ENCODE results near the gene CRIM1. TPM values are rescaled to one million over a fixed set of nuclear protein-coding genes. Genes with fewer than 3 reads are reported as not detected.

Gene CRIM1
- total and polyA plus RNA-seq, 2 of the 8 experiments (the other 6 are each of a cell fraction or from before 2014, with no cell fraction given), result 9.4 to 28.4 TPM

DNA sequence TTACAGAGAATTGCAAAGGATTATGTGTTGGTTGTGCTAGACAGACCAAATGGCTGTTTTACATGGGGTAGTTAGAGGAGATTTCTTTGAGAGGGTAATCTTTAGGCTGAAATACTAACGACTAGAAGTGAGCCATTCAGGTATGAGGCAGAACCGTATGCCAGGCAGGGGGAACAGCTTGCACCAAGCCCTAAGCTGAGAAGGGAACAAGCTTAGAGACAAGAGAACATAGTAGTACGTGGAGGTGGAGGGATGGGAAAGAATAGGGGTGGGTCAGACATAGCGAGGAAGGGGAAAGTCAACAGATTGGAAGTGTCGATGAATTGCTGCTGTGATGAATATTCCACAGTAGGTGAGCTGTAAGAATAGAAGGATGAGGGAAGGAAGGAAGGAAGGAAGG lies 20.0 kb upstream of the CRIM1 start:
- H2AK5ac ChIP-seq (ENCODE audit: low read depth, low read length), result no peak overlapping the region
- no peak overlapping the region for H3K23ac ChIP-seq (ENCODE audit: insufficient read length)
- no peak overlapping the region for H2BK120ac ChIP-seq (replicated peaks; ENCODE audit: low read depth, low read length)
- H4K5ac ChIP-seq (ENCODE audit: insufficient read length, low read depth, low read length), result no peak overlapping the region
- H2AFZ ChIP-seq (ENCODE audit: low read length), result peak overlapping the region; percentile 7; the same call in 1 of the 2 replicates
- CTCF ChIA-PET (ENCODE audit: partially characterized antibody), result interaction anchor here (0.7 to 3.3 kb wide), 9 partner anchors 12 to 363 kb away, joined by 3 to 18 read pairs (median 5); no protein-coding TSS in a partner anchor
- H3K4me1 ChIP-seq (replicated peaks in 1 of 4; ENCODE audit: control insufficient read depth in 3 of 4, insufficient read depth in 4 of 4, low read length in 3 of 4), result peaks cover 0 to 9% (median under 1%) of the 10 kb centered on the region in 4 experiments; a peak in 1 of 7 replicates
- H3K27me3 ChIP-seq (replicated peaks in 1 of 4; ENCODE audit: control insufficient read depth in 3 of 4, extremely low read depth in 1 of 4, insufficient read depth in 3 of 4, low read length in 3 of 4), result peaks cover 0 to 1% (median 0%) of the 10 kb centered on the region in 4 experiments; a peak in 1 of 7 replicates
- H2BK12ac ChIP-seq (ENCODE audit: low read depth, low read length), result peak overlapping the region; percentile 32; the same call in 1 of the 2 replicates
- no peaks in the 10 kb centered on the region; the same call in 1 of the 2 replicates for H3K23me2 ChIP-seq (ENCODE audit: low read depth, low read length)
- no peak overlapping the region for H3K27ac ChIP-seq (ENCODE audit: low read depth, low read length)
- H3K14ac ChIP-seq (ENCODE audit: insufficient read length), result no peak overlapping the region
- FAIRE-seq, result no peak
- POLR2A ChIA-PET (ENCODE audit: partially characterized antibody), result no interaction called here
- no peak overlapping the region for H3K18ac ChIP-seq (ENCODE audit: extremely low read depth, low read length)
- DNase-seq (ENCODE audit: low read depth in 1 of 2, low spot score in 2 of 2), result no peak
- H4K8ac ChIP-seq (ENCODE audit: extremely low read depth, insufficient read depth, low read length), result no peak overlapping the region
- no peak overlapping the region for H2BK5ac ChIP-seq (ENCODE audit: low read depth, low read length)
- H2BK20ac ChIP-seq (ENCODE audit: low read length), result no peak overlapping the region
- H3K79me2 ChIP-seq (ENCODE audit: control insufficient read depth in 1 of 2, insufficient read depth in 2 of 2, low read length in 2 of 2), result no peaks in the 10 kb centered on the region
- WGBS, 2 experiments (ENCODE audit: extremely low coverage in 1 of 2, insufficient coverage in 1 of 2, insufficient read length in 1 of 2, insufficient replicate concordance in 2 of 2, low coverage in 1 of 2, low lambda C conversion rate in 2 of 2, missing lambda C conversion rate in 1 of 2), result 69% methylated on average over 5 of the region's 5 CpGs; no CpG with 5 or more reads in 1 of the 2 experiments
- no peaks in the 10 kb centered on the region for H4K20me1 ChIP-seq (replicated peaks in 1 of 2; ENCODE audit: control insufficient read depth in 1 of 2, insufficient read depth in 2 of 2, low read length in 2 of 2)
- H3K9me3 ChIP-seq (ENCODE audit: insufficient read depth in 2 of 2, low read depth in 1 of 2, low read length in 1 of 2), result no peaks in the 10 kb centered on the region
- H3K4me3 ChIP-seq (ENCODE audit: extremely low read depth in 1 of 4, insufficient read depth in 2 of 4, low read depth in 3 of 4, low read length in 4 of 4), result no peak overlapping the region
- H3K9ac ChIP-seq (replicated peaks in 1 of 4; ENCODE audit: extremely low read depth in 1 of 4, low read depth in 3 of 4, low read length in 3 of 4), result no peak overlapping the region
- no peaks in the 10 kb centered on the region for H3K79me1 ChIP-seq (ENCODE audit: low read depth, low read length)
- H3K4ac ChIP-seq (replicated peaks; ENCODE audit: insufficient read length, low read depth, low read length), result no peak overlapping the region
- no peak overlapping the region for H3K4me2 ChIP-seq (ENCODE audit: insufficient read depth in 1 of 2, low read depth in 2 of 2, low read length in 2 of 2)
- no peak overlapping the region for H2BK15ac ChIP-seq (ENCODE audit: low read length)
- H4K91ac ChIP-seq (replicated peaks; ENCODE audit: insufficient read length, low read length), result no peak overlapping the region
- H3K36me3 ChIP-seq (ENCODE audit: control insufficient read depth in 2 of 4, insufficient read depth in 4 of 4, low read length in 3 of 4), result no peaks in the 10 kb centered on the region
- no peak overlapping the region for H3K56ac ChIP-seq (replicated peaks; ENCODE audit: insufficient read length, low read depth, low read length)
- TF ChIP-seq ZNF274 (IDR thresholded peaks at IDR 0.05; ENCODE audit: borderline replicate concordance, extremely low read depth, low read length) (no peak), ASH2L (IDR thresholded peaks at IDR 0.05; ENCODE audit: low read length) (no peak), GABPA (IDR thresholded peaks at IDR 0.05; ENCODE audit: borderline replicate concordance, insufficient read depth, low read length) (no peak), RFX5 (IDR thresholded peaks at IDR 0.05; ENCODE audit: borderline replicate concordance, low read depth, low read length) (no peak), EZH2 (IDR thresholded peaks at IDR 0.05; ENCODE audit: low read depth, low read length, severe bottlenecking) (no peak), BACH1 (IDR thresholded peaks at IDR 0.05; ENCODE audit: low read length) (no peak), SAP30 (IDR thresholded peaks at IDR 0.05; ENCODE audit: insufficient read depth, insufficient replicate concordance, low read length) (no peak), RNF2 (IDR thresholded peaks at IDR 0.05; ENCODE audit: borderline replicate concordance, low read depth, low read length, missing control alignments, poor library complexity, severe bottlenecking) (no peak), KDM1A (IDR thresholded peaks at IDR 0.05; ENCODE audit: borderline replicate concordance, low read length) (no peak), RAD21 (IDR thresholded peaks at IDR 0.05 in 1 of 2, conservative IDR thresholded peaks at IDR 0.05 in 1 of 2; ENCODE audit: low read depth in 2 of 2, low read length in 2 of 2) (no peak), HDAC6 (IDR thresholded peaks at IDR 0.05; ENCODE audit: low read depth, low read length) (no peak)
